ENCODE data around the gene DAPP1. TPM values are rescaled to one million over a fixed set of nuclear protein-coding genes. Genes with fewer than 3 reads are reported as not detected.

Gene DAPP1
- total RNA-seq, 1 donor from 2014 or later: not detected

- no peak for DNase-seq (ENCODE audit: extremely low read depth, low read depth, low spot score)
Observed at GRCh38 chr4:99852199-99852749, 35.6 kb downstream of the DAPP1 start.

GRCh38 chr4:99853190-99853589 is 36.6 kb downstream of the DAPP1 start:
- DNase-seq (ENCODE audit: extremely low read depth, low read depth, low spot score): no peak

- DNase-seq (ENCODE audit: extremely low read depth, low read depth, low spot score): no peak
Observed at GRCh38 chr4:99853999-99854398, 37.4 kb downstream of the DAPP1 start.

- no peak for DNase-seq (ENCODE audit: extremely low read depth, low read depth, low spot score)
Observed at GRCh38 chr4:99855678-99856077, 39.1 kb downstream of the DAPP1 start.

DNA sequence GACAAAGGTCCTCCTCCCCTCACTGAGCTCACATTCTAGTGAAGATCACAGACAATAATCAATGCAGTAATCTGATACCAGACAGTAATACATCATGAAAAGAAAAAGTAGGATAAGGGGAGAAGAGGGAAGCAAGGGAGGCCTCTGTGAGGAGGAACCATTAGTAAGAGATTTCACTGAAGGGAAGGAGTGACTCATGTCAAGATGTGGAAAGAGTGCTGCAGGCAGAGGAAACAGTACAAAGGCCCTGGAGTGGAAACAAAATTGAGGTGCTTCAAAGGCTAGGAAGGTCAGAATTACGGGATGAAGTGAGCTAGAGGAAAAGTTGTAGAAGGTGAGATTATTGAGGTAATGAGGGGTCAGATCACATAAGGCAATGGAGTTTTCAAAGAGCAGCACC is 39.5 kb downstream of the DAPP1 start:
- DNase-seq (ENCODE audit: extremely low read depth, low read depth, low spot score): no peak

DNA sequence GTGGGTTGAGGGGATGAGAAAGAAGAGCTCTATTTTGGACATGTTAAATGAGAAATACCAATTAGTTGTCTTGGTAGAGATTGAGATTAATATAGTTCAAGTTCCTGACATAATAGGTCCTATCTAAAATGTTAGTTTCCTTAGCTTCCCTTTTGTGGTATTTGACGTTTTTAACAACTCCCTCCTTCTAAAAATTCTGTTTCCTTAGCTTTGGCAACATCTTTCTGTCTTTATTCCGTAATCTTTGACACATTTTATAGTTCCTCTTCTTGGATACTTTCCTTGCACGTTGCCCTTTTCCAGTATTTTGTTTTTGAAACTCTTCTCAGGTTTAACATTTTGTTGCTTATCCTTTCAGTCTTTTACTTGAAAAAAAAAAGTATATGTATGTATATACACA is 40.7 kb downstream of the DAPP1 start:
- no peak for DNase-seq (ENCODE audit: extremely low read depth, low read depth, low spot score)

GRCh38 chr4:99859618-99860017 is 43.0 kb downstream of the DAPP1 start:
- no peak for DNase-seq (ENCODE audit: extremely low read depth, low read depth, low spot score)

GRCh38 chr4:99860521-99860920 is 43.9 kb downstream of the DAPP1 start:
- no peak for DNase-seq (ENCODE audit: extremely low read depth, low read depth, low spot score)

DNA sequence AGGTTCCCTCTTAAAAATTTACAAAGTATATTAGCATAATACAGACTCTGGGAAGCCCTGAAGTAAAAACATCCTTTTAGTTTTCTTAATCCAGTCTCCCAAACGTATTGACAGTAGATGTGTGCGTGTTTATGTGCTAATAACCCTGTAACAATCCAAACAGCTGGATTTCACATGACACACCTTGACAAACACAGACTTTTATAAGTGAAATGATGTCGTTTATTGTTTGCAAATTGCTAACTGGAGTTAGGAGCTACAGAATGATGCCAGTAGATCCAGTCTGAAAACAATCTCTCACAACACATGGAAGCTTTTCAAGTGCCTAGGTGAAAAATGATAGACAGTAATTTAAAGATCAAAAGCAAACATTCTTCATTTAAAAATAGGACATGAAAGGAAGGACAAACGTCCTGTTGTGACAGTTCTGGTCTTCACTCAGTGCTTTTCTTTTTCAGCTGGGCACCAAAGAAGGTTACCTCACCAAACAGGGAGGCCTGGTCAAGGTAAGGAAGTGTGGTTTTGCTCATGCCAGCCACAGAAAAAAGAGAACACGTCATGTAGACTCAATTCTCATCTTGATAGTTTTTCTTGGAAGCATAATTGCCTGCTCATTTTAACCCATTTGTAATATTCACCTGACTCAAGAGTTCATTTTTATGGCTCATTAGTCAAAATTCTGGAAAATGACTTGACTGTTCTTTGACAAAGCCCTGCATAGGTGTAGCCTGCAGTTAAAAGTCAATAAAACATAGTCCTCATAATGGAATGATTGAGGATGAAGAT is 44.7 kb downstream of the DAPP1 start:
- DNase-seq (ENCODE audit: extremely low read depth, low read depth, low spot score): no peak

GRCh38 chr4:99863804-99864203 is 47.2 kb downstream of the DAPP1 start:
- DNase-seq (ENCODE audit: extremely low read depth, low read depth, low spot score): no peak

GRCh38 chr4:99868126-99868596 is 51.5 kb downstream of the DAPP1 start:
- no peak for DNase-seq (ENCODE audit: extremely low read depth, low read depth, low spot score)

DNA sequence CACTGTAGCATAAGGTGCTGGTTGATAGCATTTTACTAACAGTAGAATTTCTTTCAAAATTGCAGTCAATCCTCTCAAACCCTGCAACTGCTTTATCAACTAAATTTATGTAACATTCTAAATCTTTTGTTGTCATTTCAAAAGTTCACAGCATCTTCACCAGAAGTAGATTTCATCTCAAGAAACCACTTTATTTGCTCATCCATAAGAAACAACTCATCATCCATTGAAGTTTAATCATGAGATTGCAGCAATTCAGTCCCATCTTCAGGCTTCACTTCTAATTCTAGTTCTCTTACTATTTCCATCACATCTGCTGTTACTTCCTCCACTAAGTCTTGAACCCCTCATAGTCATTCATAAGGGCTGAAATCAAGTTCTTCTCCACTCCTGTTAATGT is 55.9 kb downstream of the DAPP1 start:
- no peak for DNase-seq (ENCODE audit: extremely low read depth, low read depth, low spot score)

DNA sequence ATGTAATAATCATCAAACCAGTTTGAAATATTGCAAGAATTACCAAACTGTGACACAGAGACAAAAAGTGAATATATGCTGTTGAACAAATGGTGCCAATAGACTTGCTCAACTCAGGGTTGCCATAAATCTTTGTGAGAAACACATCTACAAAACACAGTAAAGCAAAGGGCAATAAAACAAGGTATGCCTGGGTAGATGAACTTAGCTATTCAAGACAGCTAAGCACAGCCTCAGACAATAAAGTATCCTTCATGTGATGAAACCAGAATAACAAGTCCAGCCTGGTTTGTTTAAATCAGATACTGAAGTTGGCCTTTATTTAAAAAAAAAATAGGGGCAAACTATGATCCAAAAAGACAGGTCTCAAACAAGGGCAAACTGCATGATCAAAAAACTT is 58.4 kb downstream of the DAPP1 start:
- DNase-seq (ENCODE audit: extremely low read depth, low read depth, low spot score): no peak

GRCh38 chr4:99876946-99877345 is 60.3 kb downstream of the DAPP1 start:
- DNase-seq (ENCODE audit: extremely low read depth, low read depth, low spot score): no peak

- no peak for DNase-seq (ENCODE audit: extremely low read depth, low read depth, low spot score)
Observed at GRCh38 chr4:99878604-99879003, 62.0 kb downstream of the DAPP1 start.

DNA sequence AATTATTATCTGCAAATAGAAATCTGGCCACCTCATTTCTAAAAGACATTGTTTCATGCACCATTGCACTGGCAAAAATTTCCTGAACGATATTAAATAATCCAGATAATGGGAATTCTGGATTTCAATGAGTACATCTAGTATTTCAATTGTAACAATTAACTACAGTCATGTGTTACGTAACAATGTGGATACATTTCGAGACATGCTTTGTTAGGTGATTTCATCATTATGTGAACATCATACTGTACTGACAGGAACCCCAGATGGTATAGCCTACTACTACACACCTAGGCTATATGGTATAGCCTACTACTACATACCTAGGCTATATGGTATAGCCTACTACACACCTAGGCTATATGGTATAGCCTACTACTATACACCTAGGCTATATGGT is 62.8 kb downstream of the DAPP1 start:
- no peak for DNase-seq (ENCODE audit: extremely low read depth, low read depth, low spot score)

- DNase-seq (ENCODE audit: extremely low read depth, low read depth, low spot score): peak; percentile 9
Observed at GRCh38 chr4:99885063-99885664, 68.5 kb downstream of the DAPP1 start.

DNA sequence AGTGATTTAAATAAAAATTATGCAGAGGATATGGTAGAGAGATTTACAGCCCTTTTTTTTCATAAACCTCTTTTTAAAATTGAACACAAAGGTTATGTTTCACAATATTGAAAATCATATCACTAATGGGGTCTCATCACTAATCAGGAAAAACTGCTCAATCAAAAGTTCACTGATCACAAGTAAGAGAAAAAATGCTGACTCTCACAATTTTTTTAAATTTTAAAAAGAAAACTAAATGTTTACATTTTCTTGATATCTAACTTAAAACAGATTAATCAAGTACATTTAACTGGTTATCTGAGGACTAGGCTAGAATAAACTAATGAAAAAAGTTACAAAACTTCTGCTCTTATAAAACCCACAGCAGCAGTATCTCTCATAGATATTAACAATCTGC is 69.1 kb downstream of the DAPP1 start:
- no peak for DNase-seq (ENCODE audit: extremely low read depth, low read depth, low spot score)

DNA sequence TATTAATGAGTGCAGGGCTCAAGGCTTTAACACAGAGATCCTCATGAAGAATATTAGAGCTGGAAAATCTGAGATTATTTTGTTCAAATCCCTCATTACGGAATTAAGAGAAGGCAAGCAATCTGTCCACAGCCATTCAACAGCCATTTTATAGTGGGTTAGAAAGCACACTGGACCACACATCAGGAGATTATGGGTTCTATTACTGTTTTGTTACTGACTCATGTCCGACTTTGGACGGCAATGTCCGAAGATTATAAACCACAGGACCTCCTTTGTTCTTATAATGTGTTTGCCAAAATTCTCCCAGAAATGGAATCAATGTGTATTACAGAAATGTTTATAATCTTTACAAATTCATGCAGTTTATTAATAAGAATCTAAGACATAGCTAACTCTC is 69.5 kb downstream of the DAPP1 start:
- no peak for DNase-seq (ENCODE audit: extremely low read depth, low read depth, low spot score)

DNA sequence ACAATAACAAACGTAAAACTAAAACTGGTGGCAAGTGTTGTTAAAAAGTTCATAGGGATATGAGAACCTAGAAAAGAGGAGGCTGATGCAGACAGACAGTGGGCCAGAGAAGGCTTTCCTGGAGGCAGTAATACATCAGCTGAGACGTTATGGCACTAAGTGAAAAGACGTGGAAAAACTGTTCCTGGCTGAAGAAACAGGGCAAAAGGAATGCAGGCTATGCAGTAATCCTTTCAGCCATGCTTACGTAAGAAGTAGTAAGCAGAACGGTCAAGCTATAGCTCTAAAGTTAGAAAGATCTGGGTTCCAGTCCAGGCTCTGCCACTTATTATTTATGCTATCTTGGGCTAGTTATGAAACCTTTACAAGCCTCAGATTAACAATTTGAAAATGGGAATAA is 71.2 kb downstream of the DAPP1 start:
- no peak for DNase-seq (ENCODE audit: extremely low read depth, low read depth, low spot score)

GRCh38 chr4:99891351-99891750 is 74.7 kb downstream of the DAPP1 start:
- no peak for DNase-seq (ENCODE audit: extremely low read depth, low read depth, low spot score)

DNA sequence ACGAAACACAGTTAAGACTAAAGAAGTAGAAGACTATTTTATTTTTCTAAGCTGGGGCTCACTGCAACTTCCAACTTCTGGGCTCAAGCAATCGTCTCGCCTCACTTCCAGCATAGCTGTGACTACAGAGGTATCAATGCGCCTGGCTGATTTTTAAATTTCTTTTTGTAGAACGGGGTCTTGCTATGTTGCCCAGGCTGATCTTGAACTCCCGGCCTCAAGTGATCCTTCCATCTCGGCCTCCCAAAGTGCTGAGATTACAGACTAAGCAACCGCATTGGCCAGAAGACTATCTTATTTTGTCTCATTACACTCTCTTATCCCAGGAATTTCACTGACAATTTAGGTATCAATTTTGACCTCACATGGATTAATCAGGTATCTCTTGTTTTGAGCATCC is 76.4 kb downstream of the DAPP1 start:
- no peak for DNase-seq (ENCODE audit: extremely low read depth, low read depth, low spot score)

Measured in glomerular endothelial cell (primary cell).